NOMO-1 treated with dmso at 0.1 percent for 144 hours (cell line): ENCODE data around the gene LYPD1.

Experiments
- DNase-seq: peaks from one replicate; lab custom pipeline; 2025; ENCODE audit not compliant: unreplicated experiment; lab: John Stamatoyannopoulos, UW

Gene LYPD1

GRCh38 chr2:132668987-132669907 is 758 bp downstream of the LYPD1 start:
- DNase-seq, result no peak

- DNase-seq, result no peak
These were observed 1.7 kb downstream of the LYPD1 start for GRCh38 chr2:132668189-132668823.

- DNase-seq, result no peak
These were observed 2.3 kb downstream of the LYPD1 start for GRCh38 chr2:132667706-132668105.

GRCh38 chr2:132665401-132666140 is 4.4 kb downstream of the LYPD1 start:
- DNase-seq, result no peak

GRCh38 chr2:132664096-132664495 is 5.9 kb downstream of the LYPD1 start:
- DNase-seq, result no peak

GRCh38 chr2:132662732-132663131 is 7.3 kb downstream of the LYPD1 start:
- no peak for DNase-seq

GRCh38 chr2:132659331-132659730 is 10.7 kb downstream of the LYPD1 start:
- DNase-seq, result no peak

- DNase-seq, result no peak
These were observed 13.6 kb downstream of the LYPD1 start for GRCh38 chr2:132656266-132656975.

- no peak for DNase-seq
These were observed 15.0 kb downstream of the LYPD1 start for GRCh38 chr2:132654968-132655367.

GRCh38 chr2:132654335-132654734 is 15.7 kb downstream of the LYPD1 start:
- DNase-seq, result no peak

GRCh38 chr2:132652474-132652873 is 17.5 kb downstream of the LYPD1 start:
- DNase-seq, result no peak

- no peak for DNase-seq
These were observed 18.6 kb downstream of the LYPD1 start for GRCh38 chr2:132651115-132652045.

- no peak for DNase-seq
These were observed 23.4 kb downstream of the LYPD1 start for GRCh38 chr2:132646540-132647108.

GRCh38 chr2:132645722-132646539 is 24.1 kb downstream of the LYPD1 start:
- peak; percentile 26 for DNase-seq

- DNase-seq, result no peak
These were observed 24.8 kb downstream of the LYPD1 start for GRCh38 chr2:132645176-132645575.

- DNase-seq, result no peak
These were observed 27.6 kb downstream of the LYPD1 start for GRCh38 chr2:132642415-132642814.

GRCh38 chr2:132641819-132642218 is 28.2 kb downstream of the LYPD1 start:
- no peak for DNase-seq

GRCh38 chr2:132640116-132640515 is 29.9 kb downstream of the LYPD1 start:
- no peak for DNase-seq
